HepG2 (cell line): ENCODE results near the gene BCAN. TPM values are rescaled to one million over a fixed set of nuclear protein-coding genes. Genes with fewer than 3 reads are reported as not detected.

ENCODE experiments used
- DNMT1 ChIP-seq: sonication (generic); formaldehyde crosslinking; IDR thresholded peaks from 2 replicates; pipeline ENCODE4 v1.5.1; 2020; ENCODE audit warnings: mild to moderate bottlenecking, missing genetic modification reagents
- EP300 ChIP-seq, 3 experiments: sonication (generic) in 1 of 3; formaldehyde crosslinking in 1 of 3; IDR thresholded peaks; 2 replicates each; pipeline versions ENCODE4 v1.5.1 to v1.6.1; 2011 to 2020; ENCODE audit warnings: low read depth in 2 of 3, low read length in 2 of 3, borderline replicate concordance in 1 of 3, improper control_type of control experiment in 1 of 3, mild to moderate bottlenecking in 1 of 3, missing genetic modification reagents in 1 of 3, moderate library complexity in 1 of 3
- ETS1 ChIP-seq: sonication (generic); formaldehyde crosslinking; IDR thresholded peaks from 2 replicates; pipeline ENCODE4 v1.4.0; 2020; ENCODE audit warnings: missing genetic modification reagents
- ETV5 ChIP-seq: IDR thresholded peaks from 2 replicates; pipeline ENCODE4 v1.6.1; 2018; ENCODE audit warnings: missing biosample characterization, missing genetic modification reagents, inconsistent platforms, borderline replicate concordance
- IRX3 ChIP-seq: sonication (generic); formaldehyde crosslinking; IDR thresholded peaks from 2 replicates; pipeline ENCODE4 v1.8.1; 2023; ENCODE audit warnings: mild to moderate bottlenecking, low read depth, missing genetic modification reagents, borderline replicate concordance
- TFDP2 ChIP-seq: sonication (generic); formaldehyde crosslinking; IDR thresholded peaks from 2 replicates; pipeline ENCODE4 v1.4.0; 2020; ENCODE audit warnings: missing genetic modification reagents
- TMF1 ChIP-seq: sonication (generic); formaldehyde crosslinking; IDR thresholded peaks from 2 replicates; pipeline ENCODE4 v1.8.1; 2022; ENCODE audit warnings: low read depth, missing genetic modification reagents
- ZBTB42 ChIP-seq: sonication (generic); formaldehyde crosslinking; IDR thresholded peaks from 2 replicates; pipeline ENCODE4 v1.5.0; 2020; ENCODE audit warnings: mild to moderate bottlenecking, missing genetic modification reagents
- ZNF234 ChIP-seq: sonication (generic); formaldehyde crosslinking; conservative IDR thresholded peaks from 2 replicates; pipeline ENCODE4 v1.5.1; 2020; ENCODE audit warnings: mild to moderate bottlenecking, missing genetic modification reagents
- ZNF256 ChIP-seq: sonication (generic); formaldehyde crosslinking; conservative IDR thresholded peaks from 2 replicates; pipeline ENCODE4 v1.4.0; 2020; ENCODE audit warnings: missing genetic modification reagents
- ZNF282 ChIP-seq: fragments of 450-650 bp; IDR thresholded peaks from 2 replicates; pipeline ENCODE4 v1.6.1; 2018; ENCODE audit not compliant: partially characterized antibody
- ZNF34 ChIP-seq: sonication (generic); formaldehyde crosslinking; IDR thresholded peaks from 2 replicates; pipeline ENCODE4 v1.4.0; 2020; ENCODE audit warnings: mild to moderate bottlenecking, missing genetic modification reagents, borderline replicate concordance
- ZNF382 ChIP-seq: sonication (generic); formaldehyde crosslinking; IDR thresholded peaks from 2 replicates; pipeline ENCODE4 v1.5.0; 2020; ENCODE audit warnings: missing genetic modification reagents, mild to moderate bottlenecking, borderline replicate concordance
- ZNF431 ChIP-seq: sonication (generic); formaldehyde crosslinking; IDR thresholded peaks from 2 replicates; pipeline ENCODE4 v1.9.0; 2022; ENCODE audit warnings: missing genetic modification reagents, low read depth, mild to moderate bottlenecking, borderline replicate concordance
- ZNF564 ChIP-seq: sonication (generic); formaldehyde crosslinking; IDR thresholded peaks from 2 replicates; pipeline ENCODE4 v1.8.1; 2023; ENCODE audit warnings: mild to moderate bottlenecking, missing genetic modification reagents
- ZNF567 ChIP-seq: sonication (generic); formaldehyde crosslinking; IDR thresholded peaks from 2 replicates; pipeline ENCODE4 v1.8.1; 2023; ENCODE audit warnings: mild to moderate bottlenecking, missing genetic modification reagents, borderline replicate concordance
- ZNF7 ChIP-seq: IDR thresholded peaks from 2 replicates; pipeline ENCODE4 v1.6.1; 2016; ENCODE audit warnings: missing biosample characterization, missing genetic modification reagents
- ZNF749 ChIP-seq: sonication (generic); formaldehyde crosslinking; IDR thresholded peaks from 2 replicates; pipeline ENCODE4 v1.8.0; 2022; ENCODE audit warnings: mild to moderate bottlenecking, missing genetic modification reagents, moderate library complexity, borderline replicate concordance
- ZNF841 ChIP-seq: sonication (generic); formaldehyde crosslinking; IDR thresholded peaks from 2 replicates; pipeline ENCODE4 v1.8.1; 2023; ENCODE audit warnings: missing genetic modification reagents, borderline replicate concordance
- ZSCAN20 ChIP-seq: sonication (generic); formaldehyde crosslinking; IDR thresholded peaks from 2 replicates; pipeline ENCODE4 v1.4.0; 2020; ENCODE audit warnings: missing genetic modification reagents, mild to moderate bottlenecking, borderline replicate concordance
- polyA plus RNA-seq, 8 experiments: library from polyadenylated mRNA; depleted of rRNA in 3 of 8; stranded (reverse) in 7 of 8; unstranded in 1 of 8; fragments of >200 nt; fragmentation: Illumina TruSeq in 4 of 8; extraction: Trizol in 4 of 8; gene quantifications; 2 replicates each; pipeline versions ENCODE4 v1.2.1 to v1.2.3, GENCODE V29; 2011 to 2016; ENCODE audit warnings: low read depth in 4 of 8, missing spikeins in 1 of 8, mixed read lengths in 1 of 8; ENCODE audit not compliant: insufficient read depth in 1 of 8
- total RNA-seq, 5 experiments: library from RNA; depleted of rRNA; stranded (reverse); fragments of >200 nt; fragmentation: Illumina TruSeq; extraction: Trizol; gene quantifications; 2 replicates each; pipeline ENCODE4 v1.2.3, GENCODE V29; 2016; ENCODE audit warnings: low read depth in 1 of 5
- TF ChIP-seq, protein P1 (sequence below): sonication (generic); formaldehyde crosslinking; IDR thresholded peaks from 2 replicates; pipeline ENCODE4 v1.8.0; 2022; ENCODE audit warnings: missing genetic modification reagents, mild to moderate bottlenecking, borderline replicate concordance
- TF ChIP-seq, protein P2 (sequence below): sonication (generic); formaldehyde crosslinking; IDR thresholded peaks from 2 replicates; pipeline ENCODE4 v1.4.0; 2020; ENCODE audit warnings: missing genetic modification reagents
- TF ChIP-seq, protein P3 (sequence below): sonication (generic); formaldehyde crosslinking; IDR thresholded peaks from 2 replicates; pipeline ENCODE4 v1.5.1; 2020; ENCODE audit warnings: missing genetic modification reagents, mild to moderate bottlenecking, borderline replicate concordance

The BCAN gene
- total and polyA plus RNA-seq, 2 of the 13 experiments (the other 11 are each of a cell fraction or from before 2014, with no cell fraction given), result not detected

DNA sequence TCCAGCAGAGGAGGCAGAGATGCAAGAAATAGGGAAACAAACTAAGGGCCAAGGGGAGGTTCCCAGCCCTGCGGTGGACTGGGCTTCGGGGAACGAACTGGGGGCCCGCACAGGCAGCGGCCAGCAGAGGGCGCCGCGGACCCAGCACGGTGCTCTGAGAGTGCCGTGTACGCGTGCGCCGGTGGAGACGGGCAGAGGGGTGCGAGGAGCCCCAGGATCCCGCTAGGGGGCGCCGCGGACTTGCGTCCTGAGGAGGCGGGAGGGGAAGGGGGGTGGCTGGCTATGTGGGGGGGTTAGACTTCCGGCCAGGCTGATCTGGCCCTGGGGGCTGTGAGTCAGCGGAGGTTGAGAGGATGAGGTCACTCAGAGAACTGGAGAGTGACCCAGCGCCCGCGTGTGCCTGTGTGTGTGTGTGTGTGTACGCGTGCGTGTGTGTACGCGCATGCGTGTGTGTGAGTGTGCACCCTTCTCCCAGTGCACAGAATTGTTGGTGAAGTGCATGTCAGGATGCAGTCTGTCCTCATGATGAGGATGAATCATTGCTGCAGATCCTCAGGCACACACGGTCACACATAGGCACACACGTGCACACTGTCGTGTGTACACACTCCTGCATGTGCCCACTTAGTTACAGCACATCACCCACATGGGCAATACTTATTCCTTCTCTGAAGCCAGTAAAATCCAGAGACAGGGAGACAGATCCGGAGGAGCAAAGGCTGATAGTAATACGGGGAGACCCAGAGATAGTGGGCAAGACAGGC lies 18.3 kb downstream of the BCAN start (continued):
- TF ChIP-seq, protein P1, sequence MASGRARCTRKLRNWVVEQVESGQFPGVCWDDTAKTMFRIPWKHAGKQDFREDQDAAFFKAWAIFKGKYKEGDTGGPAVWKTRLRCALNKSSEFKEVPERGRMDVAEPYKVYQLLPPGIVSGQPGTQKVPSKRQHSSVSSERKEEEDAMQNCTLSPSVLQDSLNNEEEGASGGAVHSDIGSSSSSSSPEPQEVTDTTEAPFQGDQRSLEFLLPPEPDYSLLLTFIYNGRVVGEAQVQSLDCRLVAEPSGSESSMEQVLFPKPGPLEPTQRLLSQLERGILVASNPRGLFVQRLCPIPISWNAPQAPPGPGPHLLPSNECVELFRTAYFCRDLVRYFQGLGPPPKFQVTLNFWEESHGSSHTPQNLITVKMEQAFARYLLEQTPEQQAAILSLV (CRISPR knock-in tag), result peak; percentile 67; the same call in 1 of the 2 replicates
- TF ChIP-seq ZNF431 (CRISPR knock-in tag), result peak; percentile 11; the same call in 1 of the 2 replicates
- TF ChIP-seq TFDP2 (CRISPR knock-in tag), result peak; percentile 67; the same call in 1 of the 2 replicates
- no peak for TF ChIP-seq ZSCAN20 (CRISPR knock-in tag)
- TF ChIP-seq ZNF564, result peak; percentile 71; the same call in 1 of the 2 replicates
- TF ChIP-seq ZNF282, result no peak
- no peak for TF ChIP-seq ZNF234
- TF ChIP-seq, protein P2, sequence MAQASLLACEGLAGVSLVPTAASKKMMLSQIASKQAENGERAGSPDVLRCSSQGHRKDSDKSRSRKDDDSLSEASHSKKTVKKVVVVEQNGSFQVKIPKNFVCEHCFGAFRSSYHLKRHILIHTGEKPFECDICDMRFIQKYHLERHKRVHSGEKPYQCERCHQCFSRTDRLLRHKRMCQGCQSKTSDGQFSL (CRISPR knock-in tag), result peak; percentile 90; the same call in 1 of the 2 replicates
- no peak for TF ChIP-seq ETS1
- peak; percentile 44; the same call in 1 of the 2 replicates for TF ChIP-seq DNMT1 (CRISPR knock-in tag)
- TF ChIP-seq ZNF382, result no peak
- no peak for TF ChIP-seq ZNF256 (CRISPR knock-in tag)
- TF ChIP-seq ZNF749, result no peak
- TF ChIP-seq ZNF34 (CRISPR knock-in tag), result no peak
- no peak for TF ChIP-seq ZNF841
- TF ChIP-seq, protein P3, sequence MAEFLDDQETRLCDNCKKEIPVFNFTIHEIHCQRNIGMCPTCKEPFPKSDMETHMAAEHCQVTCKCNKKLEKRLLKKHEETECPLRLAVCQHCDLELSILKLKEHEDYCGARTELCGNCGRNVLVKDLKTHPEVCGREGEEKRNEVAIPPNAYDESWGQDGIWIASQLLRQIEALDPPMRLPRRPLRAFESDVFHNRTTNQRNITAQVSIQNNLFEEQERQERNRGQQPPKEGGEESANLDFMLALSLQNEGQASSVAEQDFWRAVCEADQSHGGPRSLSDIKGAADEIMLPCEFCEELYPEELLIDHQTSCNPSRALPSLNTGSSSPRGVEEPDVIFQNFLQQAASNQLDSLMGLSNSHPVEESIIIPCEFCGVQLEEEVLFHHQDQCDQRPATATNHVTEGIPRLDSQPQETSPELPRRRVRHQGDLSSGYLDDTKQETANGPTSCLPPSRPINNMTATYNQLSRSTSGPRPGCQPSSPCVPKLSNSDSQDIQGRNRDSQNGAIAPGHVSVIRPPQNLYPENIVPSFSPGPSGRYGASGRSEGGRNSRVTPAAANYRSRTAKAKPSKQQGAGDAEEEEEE (CRISPR knock-in tag), result no peak
- peak; percentile 22; the same call in 1 of the 2 replicates for TF ChIP-seq TMF1 (CRISPR knock-in tag)
- TF ChIP-seq ZBTB42, result no peak
- TF ChIP-seq EP300 (IDR thresholded peaks at IDR 0.05; ENCODE audit: low read depth in 2 of 2, low read length in 2 of 2), result peak in 1 of 2 experiments; percentile 48; a peak in 1 of 4 replicates
- TF ChIP-seq EP300 (CRISPR knock-in tag; IDR thresholded peaks at IDR 0.05; ENCODE audit: borderline replicate concordance), result peak; percentile 12; the same call in 1 of the 2 replicates
- peak; percentile 98 for TF ChIP-seq ETV5 (CRISPR knock-in tag)
- no peak for TF ChIP-seq ZNF7 (CRISPR knock-in tag)
- TF ChIP-seq IRX3, result no peak; the same call in 1 of the 2 replicates
- no peak for TF ChIP-seq ZNF567 (CRISPR knock-in tag)
